ENCODE data around the gene FAM118A. TPM values are rescaled to one million over a fixed set of nuclear protein-coding genes. Genes with fewer than 3 reads are reported as not detected.

Gene FAM118A
- total and polyA plus RNA-seq, 2 of the 8 experiments (the other 6 are each of a cell fraction or from before 2014, with no cell fraction given): 8.5 to 18.6 TPM

GRCh38 chr22:45389546-45389945 is 79.8 kb downstream of the FAM118A start:
- H3K27ac ChIP-seq (ENCODE audit: low read depth, low read length): no peak overlapping the region
- H3K36me3 ChIP-seq (ENCODE audit: control insufficient read depth in 2 of 4, insufficient read depth in 4 of 4, low read length in 3 of 4): no peaks in the 10 kb centered on the region
- no peaks in the 10 kb centered on the region for H3K79me2 ChIP-seq (ENCODE audit: control insufficient read depth in 1 of 2, insufficient read depth in 2 of 2, low read length in 2 of 2)
- no peak overlapping the region for H3K9ac ChIP-seq (replicated peaks in 1 of 4; ENCODE audit: extremely low read depth in 1 of 4, low read depth in 3 of 4, low read length in 3 of 4)
- WGBS, 2 experiments (ENCODE audit: extremely low coverage in 1 of 2, insufficient coverage in 1 of 2, insufficient read length in 1 of 2, insufficient replicate concordance in 2 of 2, low coverage in 1 of 2, low lambda C conversion rate in 2 of 2, missing lambda C conversion rate in 1 of 2): 100% methylated on average over 3 of the region's 3 CpGs; no CpG with 5 or more reads in 1 of the 2 experiments
- H2BK5ac ChIP-seq (ENCODE audit: low read depth, low read length): no peak overlapping the region
- ChIA-PET POLR2A (ENCODE audit: partially characterized antibody) (no interaction called here), CTCF (ENCODE audit: partially characterized antibody) (no interaction called here)
- H3K14ac ChIP-seq (ENCODE audit: insufficient read length): no peak overlapping the region
- H2AFZ ChIP-seq (ENCODE audit: low read length): no peak overlapping the region
- no peaks in the 10 kb centered on the region for H3K27me3 ChIP-seq (replicated peaks in 1 of 4; ENCODE audit: control insufficient read depth in 3 of 4, extremely low read depth in 1 of 4, insufficient read depth in 3 of 4, low read length in 3 of 4)
- no peak overlapping the region for H2BK20ac ChIP-seq (ENCODE audit: low read length)
- no peaks in the 10 kb centered on the region for H3K4me1 ChIP-seq (replicated peaks in 1 of 4; ENCODE audit: control insufficient read depth in 3 of 4, insufficient read depth in 4 of 4, low read length in 3 of 4)
- H4K91ac ChIP-seq (replicated peaks; ENCODE audit: insufficient read length, low read length): no peak overlapping the region
- no peak overlapping the region for H3K4me2 ChIP-seq (ENCODE audit: insufficient read depth in 1 of 2, low read depth in 2 of 2, low read length in 2 of 2)
- no peak overlapping the region for H3K18ac ChIP-seq (ENCODE audit: extremely low read depth, low read length)
- H3K79me1 ChIP-seq (ENCODE audit: low read depth, low read length): no peaks in the 10 kb centered on the region
- no peak overlapping the region for H4K8ac ChIP-seq (ENCODE audit: extremely low read depth, insufficient read depth, low read length)
- no peak overlapping the region for H3K56ac ChIP-seq (replicated peaks; ENCODE audit: insufficient read length, low read depth, low read length)
- DNase-seq (ENCODE audit: low read depth in 1 of 2, low spot score in 2 of 2) (no peak), FAIRE-seq (no peak)
- H3K4ac ChIP-seq (replicated peaks; ENCODE audit: insufficient read length, low read depth, low read length): no peak overlapping the region
- no peak overlapping the region for H2BK15ac ChIP-seq (ENCODE audit: low read length)
- H3K23ac ChIP-seq (ENCODE audit: insufficient read length): no peak overlapping the region
- no peaks in the 10 kb centered on the region for H3K23me2 ChIP-seq (ENCODE audit: low read depth, low read length)
- no peak overlapping the region for H2AK5ac ChIP-seq (ENCODE audit: low read depth, low read length)
- no peak overlapping the region for H4K5ac ChIP-seq (ENCODE audit: insufficient read length, low read depth, low read length)
- H3K9me3 ChIP-seq (ENCODE audit: insufficient read depth in 2 of 2, low read depth in 1 of 2, low read length in 1 of 2): no peaks in the 10 kb centered on the region
- H2BK12ac ChIP-seq (ENCODE audit: low read depth, low read length): no peak overlapping the region
- H3K4me3 ChIP-seq (ENCODE audit: extremely low read depth in 1 of 4, insufficient read depth in 2 of 4, low read depth in 3 of 4, low read length in 4 of 4): no peak overlapping the region
- H4K20me1 ChIP-seq (replicated peaks in 1 of 2; ENCODE audit: control insufficient read depth in 1 of 2, insufficient read depth in 2 of 2, low read length in 2 of 2): no peaks in the 10 kb centered on the region
- no peak overlapping the region for H2BK120ac ChIP-seq (replicated peaks; ENCODE audit: low read depth, low read length)
- TF ChIP-seq YY1 (IDR thresholded peaks at IDR 0.05; ENCODE audit: low read depth, low read length): no peak
- no peak for TF ChIP-seq E2F6 (IDR thresholded peaks at IDR 0.05)
- no peak for TF ChIP-seq GABPA (IDR thresholded peaks at IDR 0.05; ENCODE audit: borderline replicate concordance, insufficient read depth, low read length)
- TF ChIP-seq ASH2L (IDR thresholded peaks at IDR 0.05; ENCODE audit: low read length): no peak
- TF ChIP-seq CHD2 (IDR thresholded peaks at IDR 0.05; ENCODE audit: low read length): no peak
- no peak for TF ChIP-seq POU5F1 (IDR thresholded peaks at IDR 0.05; ENCODE audit: low read depth, low read length)
- TF ChIP-seq SP4 (IDR thresholded peaks at IDR 0.05; ENCODE audit: low read length): no peak
- TF ChIP-seq KDM4A (IDR thresholded peaks at IDR 0.05; ENCODE audit: low read depth, low read length, severe bottlenecking): no peak
- no peak for TF ChIP-seq PHF8 (conservative IDR thresholded peaks at IDR 0.05; ENCODE audit: low read depth, low read length)
- TF ChIP-seq USF2 (IDR thresholded peaks at IDR 0.05; ENCODE audit: low read length): no peak
- no peak for TF ChIP-seq RXRA (IDR thresholded peaks at IDR 0.05; ENCODE audit: insufficient read depth, low read depth, low read length)
- no peak for TF ChIP-seq RAD21 (IDR thresholded peaks at IDR 0.05 in 1 of 2, conservative IDR thresholded peaks at IDR 0.05 in 1 of 2; ENCODE audit: low read depth in 2 of 2, low read length in 2 of 2)
- no peak for TF ChIP-seq EP300 (IDR thresholded peaks at IDR 0.05; ENCODE audit: borderline replicate concordance in 1 of 2, low read depth in 2 of 2, low read length in 2 of 2)
